Femur (tissue), 1 donor: ENCODE results near the gene DGCR8.

Experiments
- DNase-seq: peaks from one replicate; pipeline ENCODE4 v3.0.0-alpha.2; 2017

DGCR8 gene

DNA sequence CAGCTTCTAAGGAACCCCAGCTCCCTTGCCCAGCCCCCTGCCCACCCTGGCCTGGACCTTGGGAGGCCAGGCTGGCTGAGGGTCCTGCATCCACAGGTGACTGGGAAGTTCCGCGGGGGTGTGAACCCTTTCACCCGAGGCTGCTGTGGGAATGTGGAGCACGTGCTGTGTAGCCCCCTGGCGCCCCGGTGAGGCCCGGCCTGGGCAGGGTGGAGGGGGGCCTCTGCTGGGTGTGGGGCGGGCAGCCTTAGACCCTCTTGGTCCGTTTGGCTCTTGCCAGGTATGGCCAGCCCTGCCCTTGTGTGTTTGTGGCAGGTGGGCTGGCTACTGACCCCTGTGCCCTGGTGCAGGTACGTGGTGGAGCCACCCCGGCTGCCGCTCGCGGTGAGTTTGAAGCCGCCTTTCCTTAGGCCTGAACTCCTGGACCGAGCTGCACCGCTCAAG is 60.5 kb downstream of the DGCR8 start:
- DNase-seq: no peak

DNA sequence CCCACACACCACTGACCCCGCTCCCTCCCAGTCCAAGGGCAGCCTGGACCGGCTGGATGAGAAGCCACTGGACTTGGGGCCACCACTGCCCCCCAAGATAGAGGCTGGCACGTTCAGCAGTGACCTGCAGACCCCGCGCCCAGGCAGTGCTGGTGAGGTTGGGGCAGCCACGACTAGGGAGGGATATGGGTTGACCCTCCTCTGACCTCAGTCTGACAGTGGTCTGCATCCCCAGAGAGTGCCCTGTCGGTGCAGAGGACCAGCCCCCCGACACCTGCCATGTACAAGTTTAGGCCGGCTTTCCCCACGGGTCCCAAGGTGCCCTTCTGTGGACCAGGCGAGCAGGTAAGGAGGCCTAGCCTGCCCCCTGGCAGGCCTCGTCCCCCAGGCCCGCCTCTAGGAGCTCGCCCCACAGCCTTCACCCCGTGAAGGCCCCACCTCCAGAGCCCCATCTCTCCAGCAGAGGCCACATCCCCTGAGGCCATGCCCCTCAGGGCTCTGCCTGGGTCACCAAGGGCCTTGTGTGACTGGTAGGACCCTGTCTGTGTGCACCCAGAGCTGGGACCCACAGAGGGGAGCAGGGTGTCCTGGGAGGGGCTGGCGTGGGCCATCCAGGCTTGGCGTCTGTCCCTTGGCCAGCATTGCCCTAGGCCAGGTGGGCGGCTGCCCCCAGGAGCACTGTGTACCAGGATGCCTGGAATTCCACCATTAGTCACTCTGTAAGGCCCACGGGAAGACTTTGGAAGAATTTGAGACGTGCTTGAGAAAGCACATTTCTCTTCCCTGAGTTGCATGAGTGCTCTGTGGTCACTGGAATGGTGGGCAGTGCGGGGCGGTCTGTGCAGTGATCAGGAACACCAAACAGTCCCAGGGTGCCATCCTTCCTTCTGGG is 61.4 kb downstream of the DGCR8 start:
- no peak for DNase-seq

DNA sequence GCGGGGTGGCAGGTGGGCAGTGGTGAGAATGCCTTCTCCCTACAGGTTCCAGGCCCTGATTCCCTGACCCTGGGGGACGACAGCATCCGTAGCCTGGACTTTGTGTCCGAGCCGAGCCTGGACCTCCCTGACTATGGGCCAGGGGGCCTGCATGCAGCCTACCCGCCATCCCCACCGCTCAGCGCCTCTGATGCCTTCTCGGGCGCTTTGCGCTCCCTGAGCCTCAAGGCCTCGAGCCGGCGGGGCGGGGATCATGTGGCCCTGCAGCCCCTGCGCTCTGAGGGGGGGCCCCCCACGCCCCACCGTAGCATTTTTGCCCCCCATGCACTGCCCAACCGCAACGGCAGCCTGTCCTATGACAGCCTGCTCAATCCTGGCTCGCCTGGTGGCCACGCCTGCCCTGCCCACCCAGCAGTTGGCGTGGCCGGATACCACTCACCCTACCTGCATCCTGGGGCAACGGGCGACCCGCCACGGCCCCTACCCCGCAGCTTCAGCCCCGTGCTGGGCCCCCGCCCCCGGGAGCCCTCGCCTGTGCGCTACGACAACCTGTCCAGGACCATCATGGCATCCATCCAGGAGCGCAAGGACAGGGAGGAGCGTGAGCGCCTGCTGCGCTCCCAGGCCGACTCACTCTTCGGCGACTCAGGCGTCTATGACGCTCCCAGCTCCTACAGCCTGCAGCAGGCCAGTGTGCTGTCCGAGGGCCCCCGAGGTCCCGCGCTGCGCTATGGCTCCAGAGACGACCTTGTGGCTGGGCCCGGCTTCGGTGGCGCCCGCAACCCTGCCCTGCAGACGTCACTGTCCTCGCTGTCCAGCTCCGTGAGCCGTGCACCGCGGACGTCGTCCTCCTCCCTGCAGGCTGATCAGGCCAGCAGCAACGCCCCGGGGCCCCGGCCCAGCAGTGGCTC is 62.9 kb downstream of the DGCR8 start:
- no peak for DNase-seq

DNA sequence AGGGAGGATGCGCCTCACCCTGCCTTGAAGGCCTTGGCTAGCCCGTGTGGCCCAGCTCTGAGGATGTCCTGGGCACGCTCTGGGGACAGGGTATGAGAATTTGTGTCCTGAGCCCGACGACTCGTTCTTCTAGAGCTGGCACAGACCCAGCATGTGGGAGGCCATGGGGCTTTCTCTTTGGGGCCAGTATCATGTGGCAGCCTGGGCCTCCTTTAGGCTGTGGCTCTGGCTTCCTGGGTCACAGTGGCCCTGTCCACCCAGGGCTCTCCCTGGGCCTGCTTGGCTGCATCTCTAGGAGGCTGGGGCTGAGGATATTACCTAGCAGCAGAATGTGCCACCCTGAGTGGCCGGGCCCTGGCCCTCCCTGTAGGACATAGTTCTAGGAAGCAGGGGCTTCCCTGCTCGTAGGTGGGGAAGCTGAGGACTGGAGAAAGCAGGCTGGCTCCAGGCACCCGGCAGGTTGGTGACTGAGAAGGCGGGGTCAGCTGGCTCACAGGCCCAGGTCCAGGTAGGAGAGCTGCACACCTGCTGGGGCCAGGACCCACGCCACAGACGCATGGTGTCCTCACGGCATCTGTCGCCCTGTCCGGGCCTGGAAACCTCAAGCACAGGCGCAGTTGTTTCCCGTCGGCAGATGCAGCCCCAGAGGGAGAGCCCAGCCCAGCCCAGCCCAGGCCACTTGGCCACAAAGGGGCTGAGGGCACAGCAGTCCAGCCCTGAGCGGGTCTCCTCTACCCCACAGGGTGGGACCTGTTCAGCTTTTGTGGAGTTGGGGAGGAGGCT is 64.0 kb downstream of the DGCR8 start:
- no peak for DNase-seq

DNA sequence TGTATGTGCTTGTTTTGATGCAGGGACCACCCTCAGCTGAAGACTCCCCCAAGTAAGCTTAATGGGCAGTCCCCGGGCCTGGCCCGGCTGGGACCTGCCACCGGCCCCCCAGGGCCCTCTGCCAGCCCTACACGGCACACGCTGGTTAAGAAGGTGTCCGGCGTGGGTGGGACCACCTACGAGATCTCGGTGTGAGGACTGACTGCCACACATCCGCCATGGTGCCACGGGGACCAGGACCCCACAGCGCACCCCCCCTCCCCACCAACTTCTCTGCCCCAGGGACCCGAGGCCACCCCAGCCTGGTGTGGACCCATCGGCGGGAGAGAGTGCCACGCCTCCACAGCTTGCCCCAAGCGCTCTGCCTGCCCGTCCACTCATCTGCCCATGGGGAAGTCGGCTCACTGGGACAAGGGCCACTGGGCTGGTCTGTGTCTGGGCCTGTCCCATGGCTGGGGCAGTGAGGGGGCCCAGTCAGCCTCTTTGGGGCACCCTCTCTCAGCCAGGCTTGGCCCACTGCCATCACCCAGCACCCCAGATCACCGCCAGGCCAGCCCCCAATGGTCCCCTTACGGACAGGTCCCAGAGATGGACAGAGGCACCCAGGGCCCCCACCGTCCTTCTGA is 65.3 kb downstream of the DGCR8 start:
- no peak for DNase-seq

DNA sequence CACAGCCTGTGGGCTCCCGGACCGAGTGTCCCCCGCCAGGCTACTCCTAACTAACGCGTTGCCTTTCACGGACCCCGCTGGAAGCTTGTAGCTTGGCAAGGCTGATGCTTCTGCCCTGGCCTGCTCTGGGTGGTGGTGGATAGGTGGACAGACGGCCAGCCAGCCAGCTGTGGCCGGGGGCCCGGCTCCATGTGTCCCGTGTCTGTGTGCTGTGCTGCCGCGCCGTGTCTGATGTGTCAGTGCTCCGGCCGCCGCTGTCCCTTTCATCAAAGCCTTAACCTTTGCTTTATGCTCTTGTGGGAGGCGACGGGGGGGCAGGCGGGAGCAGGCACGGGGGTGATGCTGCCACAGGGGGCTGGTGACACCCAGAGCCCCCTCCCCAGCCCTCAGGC is 65.8 kb downstream of the DGCR8 start:
- no peak for DNase-seq

DNA sequence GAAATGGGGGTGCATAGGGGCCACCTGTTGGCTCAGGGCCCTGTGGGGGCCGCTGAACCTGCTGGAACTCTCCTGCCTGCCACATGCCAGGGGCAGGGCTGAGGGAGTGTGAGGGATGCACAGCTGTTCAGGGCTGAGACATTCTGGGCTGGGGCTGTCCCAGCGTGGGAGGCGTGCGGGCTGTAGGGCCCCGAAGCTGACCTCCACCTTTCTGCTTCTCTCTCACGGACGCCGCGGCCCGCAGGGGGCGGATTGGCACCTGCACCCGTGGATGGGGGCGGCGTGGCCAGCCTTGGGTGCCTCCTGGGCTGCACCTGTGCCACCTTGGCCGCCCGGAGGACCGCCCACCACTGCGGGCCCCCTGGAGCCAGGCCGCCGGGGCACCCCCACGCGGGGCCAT is 66.7 kb downstream of the DGCR8 start:
- DNase-seq: no peak

DNA sequence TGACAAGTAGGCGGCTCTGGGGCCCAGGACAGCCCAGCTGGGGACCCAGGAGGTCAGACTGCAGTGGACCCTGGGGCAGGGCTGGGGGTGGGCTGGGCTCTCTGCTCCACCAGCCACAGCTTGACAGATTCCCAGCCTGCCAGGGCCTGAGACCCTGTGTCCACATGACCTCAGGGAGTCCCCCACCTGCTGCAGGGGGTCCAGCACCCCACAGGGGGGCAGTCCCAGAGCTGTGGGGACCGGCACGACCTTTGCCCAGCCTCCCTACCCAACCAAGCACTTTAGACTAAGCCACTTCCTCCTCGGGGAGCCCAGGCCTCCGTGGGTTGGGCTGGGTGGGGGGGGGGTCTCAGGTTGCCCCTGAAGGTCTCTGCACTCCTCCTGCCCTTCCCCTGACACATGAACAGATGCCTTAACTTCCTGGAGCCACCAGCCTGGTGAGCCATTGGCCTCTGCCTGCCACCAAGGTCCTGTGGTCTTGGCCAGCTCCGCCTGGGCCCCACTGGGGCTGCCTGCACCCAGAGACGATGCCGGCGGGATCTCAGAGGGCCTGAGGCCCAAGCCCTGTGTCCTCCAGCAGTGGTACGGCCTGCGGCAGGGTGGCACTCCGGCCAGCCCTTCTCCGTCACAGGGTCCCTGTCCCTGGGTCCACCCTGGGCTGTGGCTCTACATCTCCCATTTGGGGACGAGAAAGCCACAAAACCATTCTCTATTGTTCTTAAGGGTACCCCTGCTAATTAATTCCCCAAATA is 67.4 kb downstream of the DGCR8 start:
- no peak for DNase-seq

DNA sequence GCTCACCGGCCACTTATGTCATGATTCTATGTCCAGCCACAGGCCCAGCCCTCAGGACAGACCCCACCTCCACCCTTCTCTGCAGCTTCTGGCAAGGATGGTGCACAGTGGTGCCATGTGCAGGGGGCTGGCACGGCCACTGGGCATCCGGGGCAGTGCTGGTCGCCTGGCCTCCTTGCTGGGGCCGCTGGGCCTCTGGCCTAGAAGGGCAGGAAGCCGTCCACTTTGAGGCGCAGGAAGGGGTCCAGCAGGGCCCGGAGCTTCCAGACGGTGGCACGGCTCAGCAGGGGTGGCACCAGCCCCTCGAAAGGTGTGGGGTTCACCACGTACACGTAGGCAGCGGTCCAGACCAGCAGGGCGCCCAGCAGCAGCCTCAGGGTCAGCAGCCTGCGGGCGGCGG is 68.4 kb downstream of the DGCR8 start:
- no peak for DNase-seq

DNA sequence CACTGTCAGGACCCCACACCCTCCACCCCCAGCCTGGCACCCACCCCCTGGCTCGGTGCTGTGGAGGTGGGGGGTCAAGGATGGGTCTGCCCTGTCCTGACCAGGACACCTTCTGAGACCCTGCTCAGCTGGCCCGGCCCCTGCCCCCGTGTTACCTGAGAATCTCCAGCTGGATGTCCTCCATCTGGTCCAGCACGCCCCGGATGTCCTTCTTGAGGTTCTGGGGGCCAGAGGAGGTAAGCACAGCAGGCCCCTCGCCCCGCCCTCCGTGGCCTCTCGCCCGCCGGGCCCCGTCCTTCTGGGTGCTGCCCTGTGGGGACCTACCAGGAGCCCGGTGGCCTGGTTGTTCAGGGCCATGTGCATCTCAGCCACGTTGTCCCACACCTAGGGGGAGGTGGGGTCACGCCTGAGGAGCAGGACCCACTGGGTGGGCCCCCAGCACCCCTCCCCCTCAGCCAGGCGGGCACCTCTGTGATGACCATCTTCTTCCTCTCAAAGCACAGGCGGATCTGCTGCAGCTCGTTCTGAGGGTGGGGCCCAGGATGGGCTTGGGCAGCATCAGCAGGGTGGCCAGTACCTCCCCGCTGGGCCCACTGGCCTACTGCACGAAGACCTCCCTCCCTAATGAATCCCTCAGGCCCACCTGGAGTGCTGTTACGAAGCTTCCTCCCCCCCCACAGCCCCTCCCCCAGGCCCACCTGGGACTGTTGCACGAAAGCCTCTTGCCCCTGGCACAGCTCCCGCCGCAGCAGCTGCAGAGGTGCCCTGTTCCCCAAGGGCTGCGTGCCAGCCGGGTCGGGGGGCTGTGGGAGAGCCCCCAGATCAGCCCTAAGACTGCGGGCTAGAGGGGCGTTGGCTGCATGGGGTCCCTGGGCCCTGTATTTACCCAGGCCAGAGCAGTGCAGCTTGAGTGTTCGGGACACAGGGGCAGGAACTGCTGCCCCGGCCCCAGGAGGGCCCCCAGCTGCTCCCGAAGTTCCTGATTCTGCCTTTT is 69.5 kb downstream of the DGCR8 start:
- DNase-seq: no peak

DNA sequence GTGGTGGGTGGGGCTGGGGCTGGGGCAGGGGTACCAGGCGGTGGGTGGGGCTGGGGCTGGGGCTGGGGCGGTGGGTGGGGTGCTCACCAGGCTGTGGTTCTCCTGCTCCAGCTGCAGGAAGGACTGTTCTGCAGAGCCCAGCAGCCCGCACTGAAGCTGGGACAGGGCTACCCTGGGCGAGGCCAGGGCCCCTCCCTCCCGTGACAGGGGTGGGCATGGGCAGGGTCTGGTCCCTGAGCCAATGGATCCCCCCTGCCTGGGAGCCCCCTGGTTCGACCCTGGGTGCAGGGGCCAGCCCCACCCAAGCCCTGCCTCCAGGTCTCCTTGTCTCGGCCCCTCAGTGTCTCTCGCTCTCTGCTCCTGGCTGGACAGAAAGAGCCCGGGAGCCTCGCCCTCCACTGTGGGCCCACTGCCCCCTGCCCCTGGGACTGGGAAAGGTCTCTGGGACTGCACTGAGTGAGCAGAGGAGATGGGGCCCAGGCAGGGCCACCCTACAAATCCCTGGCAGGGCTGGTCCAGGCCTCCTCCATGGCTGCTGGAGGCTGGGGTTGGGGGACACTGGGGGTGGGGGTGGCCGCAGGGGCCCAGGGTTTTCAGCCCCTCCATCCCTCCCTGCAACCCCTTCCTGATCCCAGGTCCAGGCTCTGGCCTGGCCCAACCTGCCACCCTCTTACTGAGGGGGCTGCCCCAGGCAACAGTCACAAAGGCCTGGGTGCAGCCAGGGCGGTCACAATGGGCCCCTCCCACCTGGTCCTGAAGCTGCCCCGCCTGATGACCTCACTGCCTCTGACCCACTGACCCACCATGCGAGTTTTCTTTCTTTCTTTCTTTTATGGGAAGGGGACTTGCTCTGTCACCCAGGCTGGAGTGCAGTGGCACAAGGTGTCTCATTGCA is 70.6 kb downstream of the DGCR8 start, which contains the start of gene CCDC188:
TSS of gene CCDC188 (minus strand) at position 675 of the 895 bp plus-strand sequence. CDS start at position 606, 69 bp downstream.
- DNase-seq: no peak

DNA sequence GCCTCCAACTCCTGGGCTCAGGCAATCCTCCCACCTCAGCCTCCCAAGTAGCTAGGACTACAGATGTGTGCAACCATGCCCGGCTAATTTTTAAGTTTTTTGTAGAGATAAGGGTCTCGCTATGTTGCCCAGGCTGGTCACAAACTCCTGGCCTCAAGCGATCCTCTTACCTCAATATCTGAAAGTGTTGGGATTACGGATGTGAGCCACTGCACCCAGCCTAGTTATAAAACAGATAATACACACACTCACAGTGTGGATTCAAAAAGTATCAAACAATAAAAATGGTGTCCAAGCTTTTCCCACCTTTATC is 71.2 kb downstream of the DGCR8 start:
- no peak for DNase-seq

DNA sequence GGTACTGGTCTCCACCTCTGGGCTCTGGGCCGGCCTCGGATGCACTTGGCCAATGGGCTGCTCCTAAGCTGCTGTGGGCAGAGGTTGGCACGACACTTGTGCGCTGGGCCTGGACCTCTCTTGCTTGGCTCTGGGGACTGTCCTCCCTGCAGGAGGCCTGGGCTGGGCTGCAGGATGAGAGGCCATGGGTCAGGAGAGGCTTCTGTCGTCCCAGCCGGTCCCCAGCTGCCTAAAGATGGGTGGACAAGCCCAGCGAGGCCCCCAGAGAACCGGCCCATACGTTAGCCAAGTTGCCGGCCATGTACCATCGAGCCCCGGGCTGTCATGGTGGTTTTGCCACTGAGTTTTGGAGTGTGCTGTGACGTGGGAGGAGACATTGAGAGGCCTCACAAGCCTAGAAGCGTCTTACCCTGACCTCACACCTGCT is 72.4 kb downstream of the DGCR8 start:
- no peak for DNase-seq

DNA sequence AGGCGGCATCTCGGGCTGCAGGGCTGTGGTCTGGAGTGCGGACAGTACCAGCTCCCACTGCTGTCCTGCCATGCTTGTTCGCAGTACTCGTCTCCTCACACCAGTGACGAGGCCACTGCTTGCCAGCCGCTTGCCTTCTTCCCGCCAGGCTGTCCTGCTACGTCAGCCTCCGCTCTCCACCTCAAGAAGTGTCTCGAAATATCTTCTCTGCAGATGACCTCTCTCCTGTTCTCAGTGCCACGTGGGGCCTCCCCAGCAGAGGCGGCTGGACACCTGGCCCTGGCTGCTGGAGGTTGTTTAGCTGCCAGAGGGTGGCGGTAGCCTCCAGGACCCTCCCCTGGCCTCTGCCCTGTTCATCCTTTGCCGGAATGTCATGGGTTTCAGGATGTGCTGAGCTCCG is 73.9 kb downstream of the DGCR8 start:
- DNase-seq: no peak

DNA sequence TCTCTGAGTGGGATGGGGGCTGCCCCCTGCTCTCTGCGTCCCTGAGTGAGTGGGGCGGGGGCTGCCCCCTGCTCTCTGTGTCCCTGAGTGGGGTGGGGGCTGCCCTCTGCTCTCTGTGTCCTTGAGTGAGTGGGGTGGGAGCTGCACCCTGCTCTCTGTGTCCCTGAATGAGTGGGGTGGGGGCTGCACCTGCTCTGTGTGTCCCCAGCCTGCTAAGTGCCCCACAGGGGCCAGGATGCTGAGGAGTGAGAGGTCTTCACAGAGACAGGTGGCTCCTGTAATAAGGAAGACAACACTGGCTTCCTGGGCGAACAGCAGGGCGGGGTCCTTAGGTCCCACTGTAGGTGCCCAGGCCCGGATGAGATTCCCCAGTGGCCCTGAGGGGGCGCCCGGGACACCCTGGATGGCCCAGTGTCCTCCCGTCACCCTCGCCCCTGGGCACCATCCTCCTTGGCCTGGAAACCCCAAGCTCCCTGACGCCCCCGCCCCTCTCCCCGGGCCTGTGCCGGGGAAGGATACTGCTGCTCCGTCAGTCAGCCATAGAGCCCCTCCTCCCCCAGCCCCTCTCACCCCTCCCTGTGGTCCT is 74.7 kb downstream of the DGCR8 start:
- DNase-seq: no peak

DNA sequence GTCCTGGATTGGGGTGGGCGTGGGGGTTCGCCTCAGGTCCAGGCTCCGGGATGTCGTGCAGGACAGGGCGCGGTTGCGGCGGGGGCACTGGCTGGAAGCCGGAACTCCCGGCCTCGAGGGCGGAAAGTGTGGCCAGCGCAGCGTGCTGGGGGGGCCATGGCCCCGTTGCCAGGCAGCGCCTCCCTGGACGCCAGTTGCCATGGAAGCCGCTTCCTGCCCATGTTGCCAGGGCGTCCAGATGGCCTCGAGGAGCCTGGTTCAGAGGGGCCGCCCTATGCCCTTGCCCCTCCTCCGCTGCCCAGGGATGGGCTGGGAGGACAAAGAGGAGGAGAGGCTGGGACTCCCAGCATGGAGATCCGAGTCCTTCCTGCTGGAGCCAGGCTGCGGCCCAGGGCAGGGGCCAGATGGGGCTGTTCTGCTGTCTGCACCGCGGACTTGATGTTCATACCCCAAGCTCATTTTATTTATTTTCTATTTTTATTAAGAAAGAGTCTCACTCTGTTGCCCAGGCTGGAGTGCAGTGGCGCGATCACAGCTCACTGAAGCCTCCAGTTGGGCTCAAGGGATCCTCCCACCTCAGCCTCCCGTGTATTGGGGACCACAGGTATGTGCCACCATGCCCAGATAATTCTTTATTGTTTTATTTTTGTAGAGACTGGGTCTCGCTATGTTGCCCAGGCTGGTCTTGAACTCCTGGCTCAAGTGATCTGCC is 75.4 kb downstream of the DGCR8 start:
- peak; percentile 68 for DNase-seq

DNA sequence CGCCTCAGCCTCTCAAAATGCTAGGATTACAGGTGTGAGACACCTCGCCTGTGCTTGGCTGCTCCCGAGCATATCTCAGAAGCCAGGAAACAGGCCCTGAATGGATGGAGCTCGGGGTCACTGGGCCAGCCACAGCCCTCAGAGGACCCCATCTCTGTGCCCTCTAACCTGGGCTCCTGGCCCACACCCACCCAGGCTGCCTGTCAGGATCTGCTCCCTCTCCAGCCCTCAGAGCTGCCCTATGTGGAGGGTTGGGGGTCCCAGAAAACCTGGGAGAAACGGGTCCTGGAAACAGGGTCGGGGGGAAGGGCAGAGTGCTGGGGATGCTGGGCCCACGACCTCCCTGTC is 76.0 kb downstream of the DGCR8 start:
- DNase-seq: no peak
